HG02870 (cell line): ENCODE data around the gene PLCB3.

ENCODE experiments used
- ATAC-seq: cut with Tn5 transposase; IDR thresholded peaks from one replicate; pipeline ENCODE4 v1.9.1; 2021; ENCODE audit warnings: mild to moderate bottlenecking, moderate library complexity; ENCODE audit not compliant: unreplicated experiment

Gene PLCB3

GRCh38 chr11:64220798-64221197 lies 30.5 kb upstream of the PLCB3 start:
- no peak for ATAC-seq

- no peak for ATAC-seq
Measured at GRCh38 chr11:64222651-64223000, 28.7 kb upstream of the PLCB3 start.

GRCh38 chr11:64223001-64223651 lies 28.2 kb upstream of the PLCB3 start:
- ATAC-seq, result no peak

- no peak for ATAC-seq
Measured at GRCh38 chr11:64224151-64224890, 27.0 kb upstream of the PLCB3 start.

- no peak for ATAC-seq
Measured at GRCh38 chr11:64224891-64225607, 26.3 kb upstream of the PLCB3 start.

- no peak for ATAC-seq
Measured at GRCh38 chr11:64225608-64226506, 25.5 kb upstream of the PLCB3 start, which contains the start of the genes NUDT22 and TRPT1. Gene NUDT22, plus strand, starts transcription at chr11:64226274. Its CDS starts 379 bp downstream, at chr11:64226653. Gene TRPT1, minus strand, starts transcription at chr11:64226186. Its CDS starts 326 bp downstream, at chr11:64225860.

- no peak for ATAC-seq
Measured at GRCh38 chr11:64226507-64227051, 24.8 kb upstream of the PLCB3 start.

GRCh38 chr11:64227405-64227956 lies 23.8 kb upstream of the PLCB3 start:
- no peak for ATAC-seq

GRCh38 chr11:64229090-64229743 lies 22.1 kb upstream of the PLCB3 start:
- ATAC-seq, result no peak

GRCh38 chr11:64229744-64230170 lies 21.6 kb upstream of the PLCB3 start:
- ATAC-seq, result no peak

- ATAC-seq, result peak; percentile 46
Measured at GRCh38 chr11:64230171-64230984, 21.0 kb upstream of the PLCB3 start, which contains the start of gene DNAJC4. Gene DNAJC4, plus strand, starts transcription at chr11:64230548. Its CDS starts 307 bp downstream, at chr11:64230855.

- no peak for ATAC-seq
Measured at GRCh38 chr11:64230985-64231365, 20.4 kb upstream of the PLCB3 start.

- no peak for ATAC-seq
Measured at GRCh38 chr11:64231546-64231945, 19.8 kb upstream of the PLCB3 start.

- no peak for ATAC-seq
Measured at GRCh38 chr11:64232182-64232966, 19.0 kb upstream of the PLCB3 start.

GRCh38 chr11:64232967-64233315 lies 18.4 kb upstream of the PLCB3 start:
- no peak for ATAC-seq

GRCh38 chr11:64233913-64234586 lies 17.3 kb upstream of the PLCB3 start, which contains the start of gene VEGFB:
Gene VEGFB, plus strand, starts transcription at chr11:64234584. Its CDS starts 250 bp downstream, at chr11:64234834.
- no peak for ATAC-seq

- ATAC-seq, result no peak
Measured at GRCh38 chr11:64234647-64235379, 16.5 kb upstream of the PLCB3 start.
